HFF-Myc (cell line): Measurements from ENCODE around the gene RGS5.

ENCODE experiments used
- DNase-seq: peaks from one replicate; pipeline ENCODE4 v3.0.0-alpha.2; 2011; ENCODE audit warnings: low read depth; ENCODE audit errors: extremely low read depth
- H3K4me3 ChIP-seq: replicated peaks from 2 replicates; pipeline ENCODE4 v1.5.1; 2011; ENCODE audit warnings: low read depth, mild to moderate bottlenecking, control low read depth, low read length
- CTCF ChIP-seq: IDR thresholded peaks from 2 replicates; pipeline ENCODE4 v1.5.1; 2012; ENCODE audit warnings: mild to moderate bottlenecking, low read depth, low read length, control low read depth; ENCODE audit errors: missing control alignments

The RGS5 gene

DNA sequence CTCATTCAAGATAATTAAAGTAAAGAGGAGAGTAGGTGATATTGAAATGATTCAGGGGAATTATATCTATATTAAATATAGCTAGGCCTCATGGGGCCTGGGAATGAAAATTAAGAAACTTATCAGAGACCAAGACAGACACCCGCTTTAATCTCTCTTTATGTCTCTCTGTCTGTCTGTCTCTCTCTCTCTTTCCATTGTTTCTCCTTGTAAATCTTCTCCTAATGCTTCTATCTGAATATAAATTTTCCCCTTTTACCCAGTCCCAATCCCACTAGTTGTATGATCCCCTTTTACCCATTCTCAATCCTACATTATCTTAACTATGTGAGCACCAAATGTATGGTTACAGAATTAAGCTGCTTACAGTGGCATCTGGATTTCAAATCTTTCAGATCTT, 61.2 kb downstream of the RGS5 start:
- DNase-seq, result no peak
- TF ChIP-seq CTCF, result no peak
- no peak overlapping the region for H3K4me3 ChIP-seq

- no peak overlapping the region for H3K4me3 ChIP-seq
- TF ChIP-seq CTCF, result no peak
- no peak for DNase-seq
Measured at GRCh38 chr1:163137556-163138265, 65.0 kb downstream of the RGS5 start.

GRCh38 chr1:163131981-163132380, 70.7 kb downstream of the RGS5 start:
- no peak for DNase-seq
- no peak overlapping the region for H3K4me3 ChIP-seq
- TF ChIP-seq CTCF, result no peak

- no peak overlapping the region for H3K4me3 ChIP-seq
- no peak for TF ChIP-seq CTCF
- no peak for DNase-seq
Measured at GRCh38 chr1:163130225-163130856, 72.4 kb downstream of the RGS5 start.

DNA sequence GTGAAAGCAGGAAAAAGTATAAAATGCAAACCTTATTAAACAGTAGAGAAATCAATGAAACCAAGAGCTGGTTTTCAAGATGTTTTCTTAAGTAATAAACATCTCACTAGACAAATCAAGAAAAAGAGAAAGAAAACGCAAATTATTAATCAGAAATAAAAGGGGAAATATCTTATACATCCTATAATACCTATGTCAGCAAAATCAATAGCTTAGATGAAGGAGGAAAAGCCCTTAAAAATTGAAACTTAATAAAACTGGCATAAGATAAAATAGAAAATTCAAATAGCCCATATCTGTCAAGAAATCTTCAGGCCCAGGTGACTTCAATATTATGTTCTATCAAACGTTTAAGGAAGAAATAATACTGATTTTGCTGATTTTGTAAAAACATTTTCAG, 74.4 kb downstream of the RGS5 start:
- no peak for TF ChIP-seq CTCF
- H3K4me3 ChIP-seq, result no peak overlapping the region
- no peak for DNase-seq

- no peak for DNase-seq
- TF ChIP-seq CTCF, result no peak
- no peak overlapping the region for H3K4me3 ChIP-seq
Measured at GRCh38 chr1:163124812-163125211, 77.9 kb downstream of the RGS5 start.
